Transverse colon (tissue), 4 donors: ENCODE data around the gene SUCLG2. TPM values are rescaled to one million over a fixed set of nuclear protein-coding genes. Genes with fewer than 3 reads are reported as not detected.

Experiments used
- DNase-seq: peaks from one replicate; pipeline ENCODE4 v3.0.0-alpha.2; 2019
- H3K27ac ChIP-seq, 4 donors: fragments of 200-600 bp; sonication (generic); 2 replicates each; pipeline ENCODE4 v1.5.1; 2016 to 2018; ENCODE audit warnings: inconsistent platforms in 4 of 4
- H3K27me3 ChIP-seq: fragments of 200-600 bp; sonication (generic); 2 replicates; pipeline ENCODE4 v1.5.1; 2017; ENCODE audit warnings: inconsistent platforms
- H3K36me3 ChIP-seq, 4 donors: fragments of 200-600 bp; sonication (generic); 2 replicates each; pipeline ENCODE4 v1.5.1; 2017 to 2019; ENCODE audit warnings: inconsistent platforms in 4 of 4
- H3K4me1 ChIP-seq, 4 donors: fragments of 200-600 bp; sonication (generic); 2 replicates each; pipeline ENCODE4 v1.5.1; 2017 to 2020; ENCODE audit warnings: inconsistent platforms in 4 of 4
- H3K4me3 ChIP-seq, 4 donors: fragments of 200-600 bp; sonication (generic); 1 replicate in 1 of 4; 2 replicates in 3 of 4; pipeline versions ENCODE4 v1.5.1 to v1.6.1; 2017 to 2019; ENCODE audit warnings: inconsistent platforms in 4 of 4
- H3K9me3 ChIP-seq, 2 donors: fragments of 200-600 bp; sonication (generic); 2 replicates each; pipeline ENCODE4 v1.5.1; 2017 to 2019; ENCODE audit warnings: inconsistent platforms in 2 of 2
- CTCF ChIP-seq, 5 experiments: fragments of 200-600 bp in 3 of 5; fragments of 450-650 bp in 2 of 5; sonication (generic) in 3 of 5; IDR thresholded peaks; 1 replicate in 2 of 5; 2 replicates in 3 of 5; pipeline ENCODE4 v1.5.1; 2016 to 2017; ENCODE audit warnings: antibody characterized with exemption in 5 of 5, inconsistent platforms in 3 of 5, mild to moderate bottlenecking in 2 of 5, moderate library complexity in 1 of 5
- EP300 ChIP-seq: sonication (generic); formaldehyde crosslinking; IDR thresholded peaks from one replicate; pipeline ENCODE4 v1.6.1; 2017; ENCODE audit warnings: antibody characterized with exemption, low read depth
- POLR2A ChIP-seq: fragments of 450-650 bp; IDR thresholded peaks from one replicate; pipeline ENCODE4 v1.6.1; 2016; ENCODE audit warnings: antibody characterized with exemption, mild to moderate bottlenecking, moderate library complexity
- POLR2AphosphoS5 ChIP-seq, 3 donors: sonication (generic); formaldehyde crosslinking; IDR thresholded peaks; one replicate each; pipeline ENCODE4 v1.6.1; 2016; ENCODE audit warnings: antibody characterized with exemption in 3 of 3
- WGBS, 2 donors: methylation state at CpG; one replicate each; pipeline ENCODE4 v1.1.5; 2018; ENCODE audit warnings: low coverage in 1 of 2; 5-methylcytosine and 5-hydroxymethylcytosine counted together
- in situ Hi-C, 4 donors: fragments of 200-750 bp; cut with MboI; loops; one replicate each; pipeline versions ENCODE4 v1.15.0 to v1.15.1; 2017; ENCODE audit warnings: low sequenced_read_pairs in 3 of 4, low pct_ligation_motif_present in 1 of 4, low pct_unique_long_range_greater_than_20kb in 1 of 4
- intact Hi-C: fragments of 100-400 bp; cut with DNase I; formaldehyde crosslinking; loops from one replicate; pipeline ENCODE4 v1.15.1; 2023; ENCODE audit warnings: low total_unique reads
- total RNA-seq, 4 donors: library from RNA; depleted of rRNA; stranded (reverse); fragments of >200 nt; gene quantifications; one replicate each; pipeline ENCODE4 v1.1.0, GENCODE V29; 2016

Gene SUCLG2
- total RNA-seq, 4 donors from 2014 or later = 59.5 to 269 (median 160) TPM

- DNase-seq = no peak
- H3K4me3 ChIP-seq = no peak overlapping the region
- intact Hi-C loops (no loop called here), in situ Hi-C loops (no loop called here)
- no peaks in the 10 kb centered on the region for H3K4me1 ChIP-seq
- no peaks in the 10 kb centered on the region for H3K27me3 ChIP-seq
- TF ChIP-seq POLR2AphosphoS5 (IDR thresholded peaks at IDR 0.05) = no peak
- no peak for TF ChIP-seq EP300
- no peak overlapping the region for H3K27ac ChIP-seq
- peaks cover 0 to 14% (median 1%) of the 10 kb centered on the region in 4 donors for H3K36me3 ChIP-seq
- H3K9me3 ChIP-seq = no peaks in the 10 kb centered on the region
- WGBS, 2 donors = 86 to 95% methylated on average over 2 to 5 of the region's 5 CpGs
Measured at GRCh38 chr3:67601385-67601784, 53.0 kb downstream of the SUCLG2 start.

- in situ Hi-C loops (no loop called here), intact Hi-C loops (loop anchor here (5.0 kb wide), 1 partner anchor 823 kb away; no protein-coding TSS in a partner anchor)
- no peaks in the 10 kb centered on the region for H3K9me3 ChIP-seq
- no peak overlapping the region for H3K27ac ChIP-seq
- H3K27me3 ChIP-seq = no peaks in the 10 kb centered on the region
- H3K36me3 ChIP-seq = peaks cover 0 to under 1% (median 0%) of the 10 kb centered on the region in 4 donors
- no peaks in the 10 kb centered on the region for H3K4me1 ChIP-seq
- DNase-seq = no peak
- 95% methylated on average over 2 of the region's 2 CpGs for WGBS, 2 donors
- no peak for TF ChIP-seq EP300
- no peak for TF ChIP-seq CTCF (IDR thresholded peaks at IDR 0.05)
- TF ChIP-seq POLR2AphosphoS5 (IDR thresholded peaks at IDR 0.05) = no peak
- TF ChIP-seq POLR2A = no peak
- no peak overlapping the region for H3K4me3 ChIP-seq
Measured at GRCh38 chr3:67599821-67600220, 54.6 kb downstream of the SUCLG2 start.

GRCh38 chr3:67598814-67599556 is 55.4 kb downstream of the SUCLG2 start:
- WGBS, 2 donors = 89 to 94% methylated on average over 7 to 8 of the region's 8 CpGs
- H3K4me3 ChIP-seq = no peak overlapping the region
- no peaks in the 10 kb centered on the region for H3K9me3 ChIP-seq
- no peaks in the 10 kb centered on the region for H3K36me3 ChIP-seq
- no peaks in the 10 kb centered on the region for H3K4me1 ChIP-seq
- in situ Hi-C loops = no loop called here
- H3K27me3 ChIP-seq = no peaks in the 10 kb centered on the region
- no peak for TF ChIP-seq EP300
- TF ChIP-seq POLR2A = no peak
- no peak for TF ChIP-seq POLR2AphosphoS5 (IDR thresholded peaks at IDR 0.05)
- no peak for TF ChIP-seq CTCF (IDR thresholded peaks at IDR 0.05)
- H3K27ac ChIP-seq = no peak overlapping the region
- DNase-seq = no peak
- intact Hi-C loops = loop anchor here (5.0 kb wide), 1 partner anchor 822 kb away; no protein-coding TSS in a partner anchor

DNA sequence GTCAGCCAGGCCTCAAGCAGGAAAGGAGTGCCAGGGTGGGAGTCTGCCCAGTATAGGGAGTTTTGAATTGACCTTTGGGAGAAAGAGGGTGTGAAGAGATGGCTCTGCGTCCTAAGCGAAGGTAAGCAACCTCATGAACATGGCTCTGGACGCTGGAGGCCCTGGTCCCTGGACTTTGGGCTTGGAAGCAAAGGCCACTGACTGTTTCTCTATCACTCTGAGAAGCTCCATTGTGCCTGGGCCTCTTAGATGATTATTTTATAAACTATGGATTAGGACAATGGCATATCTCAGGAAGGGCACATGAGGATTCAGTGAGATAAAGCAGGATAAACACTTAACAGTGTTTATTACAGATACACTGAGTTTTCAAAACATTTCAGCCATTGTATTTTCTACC is 59.0 kb downstream of the SUCLG2 start:
- 90% methylated on average over 3 of the region's 3 CpGs; no CpG with 5 or more reads in 1 of the 2 donors for WGBS, 2 donors
- no peak overlapping the region for H3K27ac ChIP-seq
- H3K9me3 ChIP-seq = no peaks in the 10 kb centered on the region
- no peaks in the 10 kb centered on the region for H3K36me3 ChIP-seq
- no peaks in the 10 kb centered on the region for H3K4me1 ChIP-seq
- TF ChIP-seq EP300 (no peak), CTCF (IDR thresholded peaks at IDR 0.05) (no peak), POLR2AphosphoS5 (IDR thresholded peaks at IDR 0.05) (no peak), POLR2A (no peak)
- H3K27me3 ChIP-seq = no peaks in the 10 kb centered on the region
- no peak for DNase-seq
- H3K4me3 ChIP-seq = no peak overlapping the region
- intact Hi-C loops (loop anchor here (2.0 to 5.0 kb wide), 2 partner anchors 43 to 818 kb away; no protein-coding TSS in a partner anchor), in situ Hi-C loops (no loop called here)
